Testis (tissue), 3 donors: Measurements from ENCODE around the gene PSAPL1. TPM values are rescaled to one million over a fixed set of nuclear protein-coding genes. Genes with fewer than 3 reads are reported as not detected.

Experiments used
- DNase-seq: peaks from one replicate; pipeline ENCODE4 v3.0.0-alpha.2; 2019
- H3K27ac ChIP-seq, 2 donors: fragments of 200-600 bp; sonication (generic); one replicate each; pipeline ENCODE4 v1.5.1; 2019
- H3K27me3 ChIP-seq: fragments of 200-600 bp; sonication (generic); one replicate; pipeline ENCODE4 v1.5.1; 2019
- H3K36me3 ChIP-seq: fragments of 200-600 bp; sonication (generic); one replicate; pipeline ENCODE4 v1.5.1; 2017; ENCODE audit warnings: low read depth; ENCODE audit errors: missing control alignments
- H3K4me1 ChIP-seq: fragments of 200-600 bp; sonication (generic); one replicate; pipeline ENCODE4 v1.5.1; 2019
- H3K4me3 ChIP-seq, 2 donors: fragments of 200-600 bp; sonication (generic); one replicate each; pipeline ENCODE4 v1.5.1; 2017 to 2019
- H3K9me3 ChIP-seq: fragments of 200-600 bp; sonication (generic); one replicate; pipeline ENCODE4 v1.5.1; 2017
- POLR2A ChIP-seq: fragments of 450-650 bp; IDR thresholded peaks from one replicate; pipeline ENCODE4 v1.6.1; 2017; ENCODE audit warnings: antibody characterized with exemption, mild to moderate bottlenecking, moderate library complexity
- WGBS, 2 donors: methylation state at CpG; one replicate each; pipeline ENCODE4 v1.1.5; 2018; 5-methylcytosine and 5-hydroxymethylcytosine counted together
- intact Hi-C: fragments of 100-400 bp; cut with DNase I; formaldehyde crosslinking; loops from one replicate; pipeline ENCODE4 v1.15.1; 2023; ENCODE audit warnings: low total_unique reads
- polyA plus RNA-seq: library from polyadenylated mRNA; stranded (reverse); fragments of 350-450 nt; fragmentation: Illumina TruSeq; extraction: RNeasy Lipid Tissue Mini Kit (QIAGEN cat#74804); gene quantifications from one replicate; pipeline ENCODE4 v1.2.3, GENCODE V29; 2014; ENCODE audit warnings: low read depth, low replicate concordance; ENCODE audit not compliant: insufficient read depth
- total RNA-seq, 2 donors: library from RNA; depleted of rRNA; stranded (reverse); fragments of >200 nt; gene quantifications; one replicate each; pipeline ENCODE4 v1.2.3, GENCODE V29; 2016
- TF ChIP-seq, protein P1 (sequence below), 3 experiments: fragments of 450-650 bp in 2 of 3; fragments of 200-600 bp in 1 of 3; sonication (generic) in 1 of 3; IDR thresholded peaks; one replicate each; pipeline ENCODE4 v1.5.1; 2016 to 2019; ENCODE audit warnings: antibody characterized with exemption in 3 of 3, mild to moderate bottlenecking in 2 of 3, moderate library complexity in 1 of 3

The PSAPL1 gene
- total and polyA plus RNA-seq, 3 donors from 2014 or later: 11.0 to 19.0 (median 17.5) TPM

DNA sequence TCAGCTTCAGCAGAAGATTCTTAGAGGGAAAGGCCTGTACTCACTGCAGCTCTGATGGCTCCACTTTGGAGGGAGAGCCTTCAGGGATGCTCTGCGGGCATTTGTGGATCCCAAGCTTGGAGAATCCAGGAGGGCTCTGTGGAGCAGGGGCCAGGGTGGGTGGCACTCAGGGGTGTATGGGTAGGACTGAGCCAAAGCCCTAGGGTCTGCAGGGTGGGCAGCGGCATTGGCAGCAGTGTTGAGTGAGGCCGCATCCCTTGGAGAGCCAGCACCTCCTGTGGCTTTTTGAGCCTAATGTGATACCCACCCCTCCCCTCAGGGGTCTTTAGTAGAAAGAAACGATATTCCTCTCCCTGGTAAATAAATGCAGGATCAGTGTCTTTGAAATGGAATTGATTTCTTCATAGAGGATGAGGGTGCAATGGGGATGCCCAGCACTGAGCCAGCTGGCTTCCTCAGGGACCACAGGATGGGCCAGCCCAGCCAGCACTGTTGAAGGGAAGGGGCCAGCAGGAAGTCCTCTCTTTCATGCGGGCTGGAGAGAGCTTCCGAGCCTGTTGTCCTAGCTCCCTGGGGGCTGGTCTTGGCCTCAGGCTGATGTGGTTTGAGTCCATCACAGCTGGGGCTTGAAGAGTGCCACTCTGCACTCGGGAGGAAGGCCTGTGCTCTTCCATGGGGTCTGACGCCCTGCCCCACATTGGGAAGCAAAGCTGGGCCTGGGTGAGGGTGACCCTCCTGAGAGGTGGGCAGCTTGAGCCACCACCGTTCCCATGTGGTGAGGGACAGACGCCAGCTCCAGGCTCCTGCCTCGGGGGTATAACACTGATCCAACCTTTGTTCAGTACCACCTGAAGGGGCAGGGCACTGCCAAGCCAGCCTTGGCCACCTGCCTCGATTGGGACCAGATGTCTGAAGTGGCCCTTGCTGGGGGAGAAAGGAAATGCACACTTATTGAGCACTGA, 49.5 kb downstream of the PSAPL1 start:
- 70 to 80% methylated on average over 5 to 12 of the region's 12 CpGs for WGBS, 2 donors
- Histone ChIP-seq H3K4me3 (no peak overlapping the region), H3K9me3 (no peaks in the 10 kb centered on the region), H3K36me3 (no peaks in the 10 kb centered on the region), H3K27me3 (no peaks in the 10 kb centered on the region), H3K4me1 (peaks cover 10% of the 10 kb centered on the region), H3K27ac (no peak overlapping the region)
- intact Hi-C loops: no loop called here
- no peak for TF ChIP-seq POLR2A
- TF ChIP-seq, protein P1, sequence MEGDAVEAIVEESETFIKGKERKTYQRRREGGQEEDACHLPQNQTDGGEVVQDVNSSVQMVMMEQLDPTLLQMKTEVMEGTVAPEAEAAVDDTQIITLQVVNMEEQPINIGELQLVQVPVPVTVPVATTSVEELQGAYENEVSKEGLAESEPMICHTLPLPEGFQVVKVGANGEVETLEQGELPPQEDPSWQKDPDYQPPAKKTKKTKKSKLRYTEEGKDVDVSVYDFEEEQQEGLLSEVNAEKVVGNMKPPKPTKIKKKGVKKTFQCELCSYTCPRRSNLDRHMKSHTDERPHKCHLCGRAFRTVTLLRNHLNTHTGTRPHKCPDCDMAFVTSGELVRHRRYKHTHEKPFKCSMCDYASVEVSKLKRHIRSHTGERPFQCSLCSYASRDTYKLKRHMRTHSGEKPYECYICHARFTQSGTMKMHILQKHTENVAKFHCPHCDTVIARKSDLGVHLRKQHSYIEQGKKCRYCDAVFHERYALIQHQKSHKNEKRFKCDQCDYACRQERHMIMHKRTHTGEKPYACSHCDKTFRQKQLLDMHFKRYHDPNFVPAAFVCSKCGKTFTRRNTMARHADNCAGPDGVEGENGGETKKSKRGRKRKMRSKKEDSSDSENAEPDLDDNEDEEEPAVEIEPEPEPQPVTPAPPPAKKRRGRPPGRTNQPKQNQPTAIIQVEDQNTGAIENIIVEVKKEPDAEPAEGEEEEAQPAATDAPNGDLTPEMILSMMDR (IDR thresholded peaks at IDR 0.05): no peak
- DNase-seq: peak; percentile 6

DNA sequence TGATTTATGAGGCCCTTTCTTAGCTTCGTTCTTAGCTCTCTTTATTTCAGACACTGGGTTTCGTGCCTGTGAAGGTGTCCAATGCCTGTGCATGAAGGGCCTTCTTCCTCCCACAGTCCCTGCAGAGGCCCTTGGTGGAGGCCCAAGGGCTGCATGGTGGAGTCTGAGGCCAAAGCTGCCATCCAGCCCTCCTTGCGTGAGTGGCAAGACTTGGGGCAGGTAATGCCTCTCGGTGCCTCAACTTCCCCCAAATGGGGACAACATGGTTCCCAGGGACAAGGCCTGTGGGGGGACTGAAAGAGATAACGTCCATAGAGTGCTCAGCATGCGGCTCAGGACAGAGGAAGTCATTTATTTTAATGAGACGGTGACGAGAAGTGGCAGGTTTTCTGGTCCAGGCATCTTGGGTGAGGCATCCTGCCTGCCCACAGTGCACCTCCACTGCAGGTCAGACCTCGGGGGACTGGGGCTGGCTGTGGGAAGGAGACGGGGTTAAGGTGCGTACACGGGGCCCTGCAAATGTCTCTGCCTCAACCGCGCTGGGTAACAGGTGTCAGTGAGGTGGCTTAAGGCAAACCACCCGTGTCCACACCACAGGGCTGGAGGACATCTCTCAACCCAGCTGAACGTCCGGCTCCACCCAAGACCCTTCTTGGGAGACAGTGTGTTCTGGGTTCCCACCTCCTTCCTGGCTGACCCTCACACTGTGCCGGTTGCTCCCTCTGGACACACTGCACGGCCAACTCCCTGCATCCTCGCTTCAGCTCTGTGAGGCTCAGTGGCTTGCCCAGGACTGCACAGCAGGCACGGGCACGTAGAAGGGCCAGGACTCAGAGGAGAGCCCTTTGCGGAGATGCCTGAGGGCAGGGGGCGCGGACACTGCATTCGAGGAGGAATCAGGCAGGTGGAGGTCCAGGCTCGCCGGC, 50.5 kb downstream of the PSAPL1 start:
- intact Hi-C loops: no loop called here
- H3K9me3 ChIP-seq: no peaks in the 10 kb centered on the region
- H3K4me1 ChIP-seq: peaks cover 10% of the 10 kb centered on the region
- H3K36me3 ChIP-seq: no peaks in the 10 kb centered on the region
- H3K27ac ChIP-seq: no peak overlapping the region
- no peak for TF ChIP-seq POLR2A
- TF ChIP-seq, protein P1 (IDR thresholded peaks at IDR 0.05): no peak
- H3K27me3 ChIP-seq: no peaks in the 10 kb centered on the region
- 70 to 82% methylated on average over 21 to 28 of the region's 28 CpGs for WGBS, 2 donors
- H3K4me3 ChIP-seq: no peak overlapping the region
- DNase-seq: peak; percentile 13

DNA sequence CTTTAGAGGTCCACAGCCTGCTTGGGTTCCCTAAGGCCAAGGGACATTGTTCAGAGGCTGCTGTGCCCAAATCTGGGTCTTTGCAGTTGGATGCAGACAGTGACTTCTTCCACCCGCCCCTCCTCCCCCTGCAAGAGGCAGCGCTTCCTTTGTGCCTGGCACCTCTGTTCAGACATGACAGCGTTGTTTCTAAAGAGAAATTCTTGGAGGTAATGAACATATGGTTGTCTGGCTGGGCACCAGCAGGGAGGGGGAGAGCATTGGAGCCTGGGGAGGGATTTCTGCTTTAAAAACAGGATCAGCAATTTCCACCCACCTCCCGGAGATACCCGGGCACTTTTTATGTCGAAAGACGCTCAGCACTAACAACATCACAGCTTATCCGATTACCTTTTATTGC, 51.5 kb downstream of the PSAPL1 start:
- intact Hi-C loops: no loop called here
- Histone ChIP-seq H3K4me1 (peaks cover 10% of the 10 kb centered on the region), H3K36me3 (no peaks in the 10 kb centered on the region), H3K4me3 (no peak overlapping the region), H3K9me3 (no peaks in the 10 kb centered on the region), H3K27me3 (no peaks in the 10 kb centered on the region), H3K27ac (no peak overlapping the region)
- TF ChIP-seq, protein P1 (IDR thresholded peaks at IDR 0.05): no peak
- TF ChIP-seq POLR2A: no peak
- WGBS, 2 donors: 88 to 90% methylated on average over 8 of the region's 8 CpGs
- no peak for DNase-seq

- H3K9me3 ChIP-seq: no peaks in the 10 kb centered on the region
- no peak for DNase-seq
- intact Hi-C loops: no loop called here
- TF ChIP-seq, protein P1 (IDR thresholded peaks at IDR 0.05): no peak
- TF ChIP-seq POLR2A: no peak
- peaks cover 10% of the 10 kb centered on the region for H3K4me1 ChIP-seq
- no peaks in the 10 kb centered on the region for H3K27me3 ChIP-seq
- no peak overlapping the region for H3K4me3 ChIP-seq
- no peak overlapping the region for H3K27ac ChIP-seq
- no peaks in the 10 kb centered on the region for H3K36me3 ChIP-seq
- 73 to 77% methylated on average over 8 of the region's 8 CpGs for WGBS, 2 donors
These were observed 52.1 kb downstream of the PSAPL1 start for GRCh38 chr4:7382634-7383014.
